Endodermal cell (in vitro differentiated cells): ENCODE results near the gene SCGB3A1. TPM values are rescaled to one million over a fixed set of nuclear protein-coding genes. Genes with fewer than 3 reads are reported as not detected.

Experiments
- DNase-seq: peaks from one replicate; pipeline ENCODE4 v3.0.0-alpha.2; 2017
- H3K27ac ChIP-seq: 2 replicates; pipeline ENCODE4 v1.5.1; 2013; ENCODE audit warnings: mild to moderate bottlenecking, low read depth, low read length, moderate library complexity
- H3K27me3 ChIP-seq: 2 replicates; pipeline ENCODE4 v1.6.1; 2013; ENCODE audit warnings: mild to moderate bottlenecking, low read length, moderate library complexity; ENCODE audit not compliant: insufficient read depth, control insufficient read depth, poor library complexity, severe bottlenecking
- H3K36me3 ChIP-seq: 2 replicates; pipeline ENCODE4 v1.7.0; 2013; ENCODE audit warnings: mild to moderate bottlenecking, low read length, moderate library complexity; ENCODE audit not compliant: control insufficient read depth, insufficient read depth
- H3K4me1 ChIP-seq: one replicate; pipeline ENCODE4 v1.7.0; 2013; ENCODE audit warnings: low read length; ENCODE audit not compliant: control insufficient read depth, insufficient read depth
- H3K4me3 ChIP-seq: 2 replicates; pipeline ENCODE4 v1.5.1; 2013; ENCODE audit warnings: mild to moderate bottlenecking, low read length, moderate library complexity
- H3K9ac ChIP-seq: 2 replicates; pipeline ENCODE4 v1.6.1; 2013; ENCODE audit warnings: mild to moderate bottlenecking, low read length, moderate library complexity; ENCODE audit not compliant: poor library complexity, severe bottlenecking; ENCODE audit errors: extremely low read depth
- H3K9me3 ChIP-seq: 2 replicates; pipeline ENCODE4 v1.6.1; 2013; ENCODE audit warnings: mild to moderate bottlenecking, low read length, moderate library complexity; ENCODE audit not compliant: control insufficient read depth
- H3K27ac Mint-ChIP-seq: 2 replicates; pipeline ENCODE4 v1.8.0; 2020; ENCODE audit warnings: mixed read lengths
- H3K27me3 Mint-ChIP-seq: 2 replicates; pipeline ENCODE4 v1.8.0; 2021; ENCODE audit warnings: mild to moderate bottlenecking, mixed read lengths; ENCODE audit not compliant: insufficient read depth
- H3K36me3 Mint-ChIP-seq: 2 replicates; pipeline ENCODE4 v1.8.0; 2020; ENCODE audit warnings: low read depth, mixed read lengths
- H3K4me1 Mint-ChIP-seq: 2 replicates; pipeline ENCODE4 v1.8.0; 2020; ENCODE audit warnings: mixed read lengths
- H3K4me3 Mint-ChIP-seq: 2 replicates; pipeline ENCODE4 v1.8.0; 2020; ENCODE audit warnings: mild to moderate bottlenecking, moderate library complexity, mixed read lengths
- H3K9me3 Mint-ChIP-seq: 2 replicates; pipeline ENCODE4 v1.8.0; 2020; ENCODE audit warnings: mild to moderate bottlenecking, mixed read lengths
- CTCF ChIP-seq: fragments of 200-600 bp; sonication (generic); conservative IDR thresholded peaks from 2 replicates; pipeline ENCODE4 v1.5.0; 2021; ENCODE audit warnings: antibody characterized with exemption, mild to moderate bottlenecking
- WGBS, 2 experiments: methylation state at CpG; one replicate each; pipeline versions ENCODE4 v1.1.5 to v1.1.7; 2013; ENCODE audit warnings: missing lambda C conversion rate in 2 of 2, mixed read lengths in 1 of 2; ENCODE audit not compliant: insufficient coverage in 1 of 2, insufficient read length in 1 of 2; 5-methylcytosine and 5-hydroxymethylcytosine counted together
- total RNA-seq, 2 donors: library from RNA; stranded (reverse); fragmentation: NEBNext Ultra II Directional in 1 of 2; extraction: Animal tissue kit (Norgen Biotek cat#: 25700) in 1 of 2; gene quantifications; 2 replicates in 1 of 2; 3 replicates in 1 of 2; pipeline ENCODE4 v1.2.1, GENCODE V29; 2021

The SCGB3A1 gene
- total RNA-seq, 2 donors from 2014 or later: 0.57 TPM; not detected in 1

- peak; percentile 52 for DNase-seq
- peaks cover 7% of the 10 kb centered on the region for H3K27me3 Mint-ChIP-seq
- no peak overlapping the region for H3K27ac Mint-ChIP-seq
- Histone ChIP-seq H3K4me1 (no peaks in the 10 kb centered on the region), H3K9me3 (no peaks in the 10 kb centered on the region), H3K27ac (no peak overlapping the region), H3K36me3 (no peaks in the 10 kb centered on the region), H3K27me3 (no peaks in the 10 kb centered on the region), H3K9ac (no peak overlapping the region), H3K4me3 (no peak overlapping the region)
- TF ChIP-seq CTCF: no peak
- H3K4me1 Mint-ChIP-seq: no peaks in the 10 kb centered on the region
- no peaks in the 10 kb centered on the region for H3K9me3 Mint-ChIP-seq
- no peaks in the 10 kb centered on the region for H3K36me3 Mint-ChIP-seq
- H3K4me3 Mint-ChIP-seq: no peak overlapping the region
- WGBS, 2 experiments: 80 to 85% methylated on average over 12 to 15 of the region's 15 CpGs
Measured at GRCh38 chr5:180602481-180603075, 11.3 kb upstream of the SCGB3A1 start.

DNA sequence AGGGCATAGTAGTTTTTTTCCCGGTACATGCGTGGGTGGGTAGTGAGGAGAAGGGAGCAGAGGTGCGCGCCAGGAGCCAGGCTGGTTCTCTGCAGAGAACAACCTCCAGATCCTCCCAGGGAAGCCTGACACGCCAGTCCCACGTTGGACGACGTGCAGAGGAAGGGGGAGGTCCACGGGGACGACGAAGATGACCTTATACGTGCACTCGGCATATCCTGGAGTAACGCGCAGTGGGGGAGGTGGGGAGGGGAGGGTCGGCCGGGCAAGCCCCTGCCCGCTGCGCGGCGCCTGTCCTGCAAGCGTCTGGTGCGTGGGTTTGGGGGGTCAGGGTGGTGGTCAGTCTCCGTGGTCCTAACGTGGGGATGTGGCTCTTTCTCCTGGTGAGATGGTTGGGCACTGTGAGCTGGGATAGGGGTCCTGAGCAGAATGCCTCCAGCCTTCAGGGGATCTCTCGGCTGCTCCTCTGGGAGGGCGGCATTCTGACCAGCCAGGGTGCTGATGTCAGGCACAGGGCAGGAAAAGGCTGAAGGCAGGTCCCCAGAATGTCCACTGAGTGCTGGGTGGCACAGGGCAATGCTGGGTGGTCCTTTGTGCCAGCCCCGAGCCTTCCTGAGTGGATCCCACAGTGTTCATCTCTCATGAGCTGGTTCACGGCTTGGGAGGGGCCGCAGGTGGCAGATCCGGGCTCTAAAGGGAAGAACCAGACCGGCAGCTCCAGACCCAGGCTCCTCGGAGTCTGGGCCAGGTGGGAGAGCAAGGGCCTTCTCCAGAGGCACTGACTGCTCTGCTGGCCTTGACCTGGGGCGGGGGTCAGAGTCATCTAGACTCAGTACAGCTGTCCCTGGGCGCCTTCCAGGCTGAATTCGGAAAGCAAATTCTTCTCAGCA, 10.5 kb upstream of the SCGB3A1 start:
- no peaks in the 10 kb centered on the region for H3K9me3 Mint-ChIP-seq
- 92 to 98% methylated on average over 8 to 36 of the region's 36 CpGs for WGBS, 2 experiments

DNA sequence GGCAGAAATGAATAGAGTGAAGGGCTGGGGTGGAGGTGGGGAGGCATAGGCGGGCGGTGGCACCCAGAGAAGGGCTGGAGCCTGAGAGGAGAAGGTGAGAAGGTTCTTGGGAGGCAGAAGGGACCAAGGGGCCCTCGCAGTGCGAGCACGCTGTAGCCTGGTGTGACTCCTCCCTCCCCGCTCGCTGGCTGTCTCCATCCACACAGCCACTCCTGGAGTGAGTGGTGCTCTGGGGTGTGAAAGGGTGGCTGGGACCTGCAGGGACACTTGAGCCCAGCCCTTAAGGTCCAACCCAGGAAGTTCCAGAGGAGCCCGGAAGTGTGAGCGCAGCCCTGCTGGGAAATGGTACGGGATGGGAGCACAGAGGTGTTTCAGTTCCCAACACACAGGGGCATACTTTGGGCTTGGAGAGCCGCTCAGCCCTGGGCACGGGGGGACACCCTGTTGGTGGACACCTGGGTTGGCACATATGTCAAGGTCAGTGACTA, 9.3 kb upstream of the SCGB3A1 start:
- Histone ChIP-seq H3K27ac (no peak overlapping the region), H3K36me3 (no peaks in the 10 kb centered on the region), H3K4me3 (no peak overlapping the region), H3K27me3 (no peaks in the 10 kb centered on the region), H3K4me1 (no peaks in the 10 kb centered on the region), H3K9ac (no peak overlapping the region), H3K9me3 (no peaks in the 10 kb centered on the region)
- H3K4me3 Mint-ChIP-seq: no peak overlapping the region
- WGBS, 2 experiments: 91 to 94% methylated on average over 7 to 11 of the region's 12 CpGs
- no peaks in the 10 kb centered on the region for H3K36me3 Mint-ChIP-seq
- no peak for TF ChIP-seq CTCF
- DNase-seq: peak; percentile 42
- H3K27ac Mint-ChIP-seq: no peak overlapping the region
- H3K27me3 Mint-ChIP-seq: peaks cover 7% of the 10 kb centered on the region
- no peaks in the 10 kb centered on the region for H3K4me1 Mint-ChIP-seq
- no peaks in the 10 kb centered on the region for H3K9me3 Mint-ChIP-seq

More for the DNA sequence above, 10.5 kb upstream of the SCGB3A1 start:
- Mint-ChIP-seq H3K4me3 (no peak overlapping the region), H3K4me1 (no peaks in the 10 kb centered on the region), H3K36me3 (no peaks in the 10 kb centered on the region), H3K27ac (no peak overlapping the region), H3K27me3 (peaks cover 7% of the 10 kb centered on the region)
- Histone ChIP-seq H3K4me3 (no peak overlapping the region), H3K27me3 (no peaks in the 10 kb centered on the region), H3K36me3 (no peaks in the 10 kb centered on the region), H3K9ac (no peak overlapping the region), H3K4me1 (no peaks in the 10 kb centered on the region), H3K27ac (no peak overlapping the region), H3K9me3 (no peaks in the 10 kb centered on the region)
- peak; percentile 40 for DNase-seq
- TF ChIP-seq CTCF: no peak
